C4-2B (cell line): Measurements from ENCODE around the gene NDUFS8.

Experiments used
- H3K27ac ChIP-seq: fragments of 450-650 bp; 2 replicates; pipeline ENCODE4 v1.5.1; 2017
- CTCF ChIP-seq: fragments of 450-650 bp; conservative IDR thresholded peaks from 2 replicates; pipeline ENCODE4 v1.5.1; 2017; ENCODE audit warnings: mild to moderate bottlenecking
- ZFX ChIP-seq: fragments of 450-650 bp; IDR thresholded peaks from 2 replicates; pipeline ENCODE4 v1.6.1; 2017

NDUFS8 gene

GRCh38 chr11:68047437-68048290 lies 17.2 kb downstream of the NDUFS8 start:
- no peak overlapping the region for H3K27ac ChIP-seq
- TF ChIP-seq CTCF (no peak), ZFX (no peak)

DNA sequence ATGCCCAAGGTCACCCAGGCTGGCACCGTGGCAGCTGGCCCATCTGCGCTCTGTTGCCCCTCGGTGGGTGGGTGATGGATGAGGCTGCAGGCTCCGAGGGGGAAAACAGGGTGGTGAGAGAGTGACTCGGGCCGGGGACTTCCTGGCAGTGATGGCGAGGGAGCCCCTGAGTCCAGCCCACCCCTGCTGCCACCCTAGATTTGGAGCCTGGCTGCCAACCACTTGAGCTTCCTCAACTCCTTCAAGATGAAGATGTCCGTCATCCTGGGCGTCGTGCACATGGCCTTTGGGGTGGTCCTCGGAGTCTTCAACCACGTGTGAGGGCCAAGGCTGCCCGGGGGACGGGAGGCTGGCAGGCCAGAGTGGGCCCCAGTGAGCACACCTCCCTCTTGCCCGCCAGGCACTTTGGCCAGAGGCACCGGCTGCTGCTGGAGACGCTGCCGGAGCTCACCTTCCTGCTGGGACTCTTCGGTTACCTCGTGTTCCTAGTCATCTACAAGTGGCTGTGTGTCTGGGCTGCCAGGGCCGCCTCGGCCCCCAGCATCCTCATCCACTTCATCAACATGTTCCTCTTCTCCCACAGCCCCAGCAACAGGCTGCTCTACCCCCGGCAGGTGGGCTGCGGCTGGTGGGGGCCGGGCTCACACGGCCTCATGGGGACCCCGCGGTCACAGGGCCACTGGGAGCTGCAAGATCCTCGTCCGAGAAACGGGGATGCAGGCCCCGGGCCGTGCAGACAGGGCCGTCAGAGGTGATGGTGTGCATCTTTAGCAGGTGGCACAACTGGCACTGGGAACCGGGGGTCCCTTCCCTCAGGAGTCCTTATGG lies 18.4 kb downstream of the NDUFS8 start:
- no peak for TF ChIP-seq CTCF
- TF ChIP-seq ZFX = no peak
- no peak overlapping the region for H3K27ac ChIP-seq

DNA sequence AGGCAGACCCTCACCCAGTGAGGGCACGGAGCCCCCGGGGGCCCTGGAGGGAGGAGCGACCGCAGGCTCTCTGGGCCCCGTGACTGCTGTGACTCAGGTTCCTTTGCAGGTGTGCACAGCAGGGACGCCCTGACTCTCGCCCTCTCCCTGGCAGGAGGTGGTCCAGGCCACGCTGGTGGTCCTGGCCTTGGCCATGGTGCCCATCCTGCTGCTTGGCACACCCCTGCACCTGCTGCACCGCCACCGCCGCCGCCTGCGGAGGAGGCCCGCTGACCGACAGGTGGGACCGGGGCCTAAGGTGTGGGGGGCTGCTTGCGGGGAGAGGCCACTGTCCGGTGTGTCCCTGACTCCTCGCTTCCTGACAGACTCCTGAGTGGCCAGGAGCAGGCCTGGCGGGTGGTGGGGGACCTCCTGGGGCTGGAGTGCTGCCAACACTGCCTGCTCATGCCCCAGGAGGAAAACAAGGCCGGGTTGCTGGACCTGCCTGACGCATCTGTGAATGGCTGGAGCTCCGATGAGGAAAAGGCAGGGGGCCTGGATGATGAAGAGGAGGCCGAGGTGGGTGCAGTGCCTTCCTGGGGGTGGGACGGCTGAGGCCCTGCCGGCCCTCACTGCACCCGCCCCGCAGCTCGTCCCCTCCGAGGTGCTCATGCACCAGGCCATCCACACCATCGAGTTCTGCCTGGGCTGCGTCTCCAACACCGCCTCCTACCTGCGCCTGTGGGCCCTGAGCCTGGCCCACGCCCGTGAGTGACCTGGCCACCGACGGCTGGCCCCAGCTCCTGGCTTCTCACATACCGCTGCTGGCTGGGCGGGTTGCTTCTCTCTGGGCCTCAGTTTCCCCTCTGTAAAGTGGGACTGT lies 19.3 kb downstream of the NDUFS8 start:
- TF ChIP-seq ZFX (no peak), CTCF (no peak)
- H3K27ac ChIP-seq = no peak overlapping the region

DNA sequence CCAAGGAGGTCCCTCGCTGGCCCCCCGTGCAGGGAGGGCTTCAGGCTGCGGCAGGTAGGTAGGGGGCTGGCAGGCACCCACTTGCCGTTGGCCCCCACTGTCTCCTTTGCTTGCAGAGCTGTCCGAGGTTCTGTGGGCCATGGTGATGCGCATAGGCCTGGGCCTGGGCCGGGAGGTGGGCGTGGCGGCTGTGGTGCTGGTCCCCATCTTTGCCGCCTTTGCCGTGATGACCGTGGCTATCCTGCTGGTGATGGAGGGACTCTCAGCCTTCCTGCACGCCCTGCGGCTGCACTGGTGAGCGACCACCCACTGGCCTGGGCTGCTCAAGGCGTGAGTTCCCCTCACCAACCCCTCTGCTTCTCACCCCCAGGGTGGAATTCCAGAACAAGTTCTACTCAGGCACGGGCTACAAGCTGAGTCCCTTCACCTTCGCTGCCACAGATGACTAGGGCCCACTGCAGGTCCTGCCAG lies 19.9 kb downstream of the NDUFS8 start:
- TF ChIP-seq CTCF (no peak), ZFX (no peak)
- H3K27ac ChIP-seq = no peak overlapping the region

GRCh38 chr11:68051191-68052136 lies 21.0 kb downstream of the NDUFS8 start:
- no peak overlapping the region for H3K27ac ChIP-seq
- TF ChIP-seq ZFX (no peak), CTCF (no peak)

DNA sequence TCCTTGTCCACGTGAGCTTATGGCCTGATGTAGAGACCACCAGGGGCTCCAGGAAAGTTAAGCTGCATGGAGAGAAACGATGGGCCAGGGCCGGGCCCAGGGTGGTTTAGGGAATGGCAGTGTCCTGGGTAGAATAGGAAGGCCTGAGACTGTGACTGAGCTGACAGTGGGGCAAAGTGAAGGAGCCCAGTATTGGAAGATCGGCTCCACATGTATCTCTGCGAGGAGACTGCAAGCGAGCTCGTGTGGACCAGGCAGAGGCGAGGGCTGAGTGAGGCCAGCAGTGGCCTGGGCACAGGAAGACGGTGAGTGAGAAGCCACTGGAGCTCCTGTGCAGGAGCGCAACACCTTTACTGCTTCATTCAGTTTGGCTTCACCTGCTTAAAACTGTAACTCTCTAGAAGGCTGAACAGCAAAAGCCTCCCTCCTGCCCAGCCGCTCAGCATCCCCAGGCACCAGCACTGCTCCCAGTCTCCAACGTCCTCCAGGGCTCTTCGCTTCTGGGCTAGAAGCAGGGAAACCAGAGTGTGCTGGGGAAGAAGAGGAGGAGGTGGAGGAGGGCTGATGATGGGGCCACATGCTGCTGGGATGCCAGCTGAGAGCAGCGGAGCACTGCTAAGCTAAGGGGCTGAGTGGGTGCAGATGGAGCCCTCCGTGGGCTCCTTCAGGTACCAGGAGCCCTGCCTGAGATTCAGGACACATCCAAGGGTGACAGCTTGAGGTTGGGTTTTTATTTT lies 21.8 kb downstream of the NDUFS8 start:
- H3K27ac ChIP-seq = no peak overlapping the region

More for the DNA sequence above, 21.8 kb downstream of the NDUFS8 start:
- TF ChIP-seq CTCF (no peak), ZFX (no peak)
